Measurements from ENCODE around the gene IPPK.

Gene IPPK

DNA sequence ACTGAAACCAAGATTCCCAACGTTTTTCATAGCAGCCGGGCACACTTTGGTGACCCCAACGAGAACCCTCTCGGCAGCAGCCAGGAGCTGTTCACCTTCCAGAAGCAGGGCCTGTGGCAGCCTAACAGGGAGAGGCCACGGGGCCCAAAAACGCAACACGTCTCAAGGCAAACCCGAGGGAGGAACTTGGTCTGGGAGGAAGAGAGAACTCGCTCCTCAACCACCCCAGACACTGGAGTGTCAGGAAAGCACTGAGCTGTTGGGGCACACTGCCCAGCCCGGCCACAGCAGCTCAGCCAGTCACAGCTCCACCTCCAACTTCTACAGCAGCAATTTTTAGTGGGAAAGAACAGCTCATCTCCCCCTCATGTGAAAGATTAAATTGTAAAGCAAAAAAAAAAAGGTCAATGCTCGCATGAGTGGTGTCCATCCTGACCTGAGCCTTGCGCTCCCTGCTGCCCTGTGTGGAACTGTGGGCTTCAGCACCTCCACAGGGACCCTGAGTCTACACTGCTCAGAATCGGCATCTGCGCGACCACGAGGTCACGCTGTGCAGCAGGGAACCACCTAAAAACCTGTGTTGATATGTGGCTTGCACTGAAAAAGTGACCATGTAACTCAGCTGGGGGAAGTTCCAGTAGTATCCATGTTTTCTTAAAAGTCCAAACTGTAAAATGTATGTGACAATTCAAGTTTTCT, 55.0 kb downstream of the IPPK start:
- no peak for DNase-seq (ENCODE audit: low read depth)

- DNase-seq (ENCODE audit: low read depth): no peak
These were observed 55.8 kb downstream of the IPPK start for GRCh38 chr9:92614123-92614510.

DNA sequence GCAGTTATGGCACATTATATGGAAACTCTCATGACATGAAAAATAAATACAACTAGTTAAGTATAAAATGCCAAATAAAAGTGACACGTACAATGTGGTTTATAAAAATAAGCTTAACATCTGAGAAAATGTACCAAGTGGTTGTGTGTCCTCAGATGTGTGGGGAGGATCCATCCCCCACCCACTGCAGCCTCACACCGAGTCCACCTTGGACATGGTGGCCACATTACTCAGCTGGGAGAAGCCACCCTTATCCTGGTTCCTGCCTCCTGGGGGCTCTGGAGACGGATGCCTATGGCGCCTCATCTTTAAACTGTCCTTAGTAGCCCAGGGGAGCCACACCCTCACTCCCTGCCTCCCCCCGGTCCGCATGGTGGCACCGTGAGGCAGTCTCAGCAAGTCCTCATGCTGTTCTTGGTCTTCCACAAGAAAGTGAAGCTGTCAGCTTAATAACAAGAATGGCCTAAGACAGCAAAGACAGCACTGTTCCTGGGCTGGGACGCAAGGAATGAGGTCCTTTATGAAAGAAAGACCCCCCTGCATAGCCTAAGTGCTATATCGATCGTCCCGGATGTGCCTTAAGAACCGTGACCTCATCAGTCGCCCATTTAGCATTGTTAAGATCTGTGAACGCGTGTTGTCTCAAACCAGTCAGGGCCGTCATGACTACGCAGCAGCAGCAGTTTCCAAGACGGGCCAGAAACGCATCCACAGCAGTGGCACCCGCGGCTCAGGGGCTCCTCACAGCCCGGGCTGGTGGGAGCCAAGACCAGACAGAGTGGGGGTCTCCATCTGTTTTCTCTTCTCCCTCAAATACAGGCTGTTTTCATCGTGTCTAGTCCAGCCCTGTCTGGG, 56.4 kb downstream of the IPPK start:
- no peak for DNase-seq (ENCODE audit: low read depth)

GRCh38 chr9:92612816-92613215, 57.1 kb downstream of the IPPK start:
- DNase-seq (ENCODE audit: low read depth): no peak

- no peak for DNase-seq (ENCODE audit: low read depth)
These were observed 57.6 kb downstream of the IPPK start for GRCh38 chr9:92612292-92612691.

GRCh38 chr9:92611621-92612285, 58.2 kb downstream of the IPPK start:
- no peak for DNase-seq (ENCODE audit: low read depth)

DNA sequence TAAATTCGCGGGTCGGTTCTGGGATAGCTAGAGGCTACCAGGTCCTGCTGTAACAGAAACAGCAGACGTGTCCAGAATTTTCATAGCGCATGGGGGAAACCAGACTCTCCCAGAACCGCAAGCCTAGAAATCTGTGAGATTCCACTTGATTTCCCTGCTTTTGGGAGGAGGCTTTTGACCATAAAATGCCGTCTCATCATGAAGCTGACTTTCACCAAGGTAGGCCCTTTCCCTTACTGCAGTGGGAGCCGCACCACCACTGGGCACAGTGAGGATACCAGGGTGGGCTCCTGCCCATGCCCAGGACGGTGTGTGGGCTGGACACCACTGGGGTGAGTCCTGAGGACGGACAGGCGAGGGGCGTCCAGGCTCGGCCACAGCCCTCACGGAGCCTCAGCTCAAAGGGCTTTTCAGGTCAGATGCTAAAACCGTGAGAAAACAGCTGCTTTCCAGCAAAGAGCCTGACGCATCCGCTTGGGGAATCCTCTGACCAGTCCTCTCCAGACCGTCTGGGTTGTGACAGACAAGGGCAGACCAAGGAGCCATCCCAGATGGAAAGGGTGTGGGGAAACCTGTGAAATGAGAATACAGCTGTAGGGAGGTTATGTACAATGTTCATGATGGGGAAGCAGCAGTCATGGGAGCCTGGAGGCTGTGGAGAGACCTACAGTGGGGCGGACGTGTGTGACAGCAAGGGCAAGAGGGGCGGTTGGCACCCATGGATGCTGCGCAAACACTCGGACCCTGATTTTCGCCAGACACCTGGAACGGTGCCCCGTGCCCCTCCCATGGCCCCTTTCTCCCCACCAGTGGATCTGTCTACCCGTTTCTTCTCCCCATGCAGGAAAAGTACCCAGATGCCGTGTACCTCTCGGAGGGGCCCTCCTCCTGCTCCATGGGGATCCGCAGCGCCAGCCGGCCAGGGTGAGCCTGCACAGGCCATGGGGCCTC, 59.2 kb downstream of the IPPK start:
- no peak for DNase-seq (ENCODE audit: low read depth)

GRCh38 chr9:92608909-92609445, 61.0 kb downstream of the IPPK start:
- DNase-seq (ENCODE audit: low read depth): no peak

- DNase-seq (ENCODE audit: low read depth): no peak
These were observed 61.6 kb downstream of the IPPK start for GRCh38 chr9:92608241-92608908.

GRCh38 chr9:92607773-92608172, 62.2 kb downstream of the IPPK start:
- DNase-seq (ENCODE audit: low read depth): no peak

DNA sequence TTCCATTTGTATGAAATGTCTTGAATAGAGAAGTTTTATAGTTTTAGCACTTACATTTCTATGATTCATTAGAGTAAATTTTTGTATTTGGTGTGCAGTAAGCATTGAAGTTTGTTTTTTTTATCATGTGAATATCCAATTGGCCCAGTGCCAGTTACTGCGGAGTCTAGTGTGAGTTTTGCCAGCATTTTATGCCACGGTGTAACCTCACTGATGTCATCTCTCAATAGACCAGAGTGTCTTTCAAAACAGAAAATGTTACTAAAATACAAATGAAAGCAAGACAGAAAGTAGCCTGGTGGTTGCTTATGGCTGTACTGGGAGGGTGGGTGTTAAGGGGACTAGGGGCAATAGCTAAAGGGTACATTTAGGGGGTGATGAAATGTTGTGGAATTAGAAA, 62.8 kb downstream of the IPPK start:
- no peak for DNase-seq (ENCODE audit: low read depth)

GRCh38 chr9:92605224-92605623, 64.7 kb downstream of the IPPK start:
- no peak for DNase-seq (ENCODE audit: low read depth)

DNA sequence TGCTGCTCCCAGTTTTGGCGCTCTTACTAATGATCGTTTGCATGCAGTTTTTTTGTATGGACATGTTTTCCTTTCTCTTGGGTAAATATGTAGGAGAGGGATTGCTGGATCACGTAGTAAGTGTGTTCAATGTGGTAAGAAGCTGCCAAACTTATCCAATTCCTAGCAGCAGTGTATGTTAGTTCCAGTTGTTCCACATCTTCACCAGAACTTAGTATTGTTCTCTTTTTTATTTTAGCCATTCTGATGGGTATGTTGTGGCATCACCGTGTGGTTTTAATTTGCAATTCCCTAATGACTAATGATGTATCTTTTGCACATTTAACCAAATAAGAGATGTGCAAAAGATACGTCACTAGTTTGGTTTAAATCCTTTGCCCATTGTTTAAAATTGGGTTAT, 65.9 kb downstream of the IPPK start:
- no peak for DNase-seq (ENCODE audit: low read depth)

DNA sequence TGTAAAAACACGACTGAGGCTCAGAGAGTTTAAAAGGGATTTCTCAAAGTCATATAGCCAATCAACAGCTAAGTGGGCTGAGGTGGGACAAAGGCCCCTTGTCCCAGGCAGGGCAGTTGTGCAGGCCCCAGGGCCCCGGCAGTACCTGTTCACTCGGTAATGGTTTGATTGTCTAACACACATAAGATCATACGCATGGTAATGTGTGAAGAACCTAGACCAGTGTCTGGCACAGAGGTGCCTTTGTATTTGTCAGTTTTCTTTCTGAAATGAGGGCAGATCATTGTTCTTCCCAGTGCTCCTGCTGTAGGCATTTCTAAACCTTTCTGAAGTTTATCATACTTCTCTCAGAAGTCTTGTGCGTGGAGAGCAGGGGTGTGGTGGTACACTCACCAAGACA, 66.8 kb downstream of the IPPK start:
- no peak for DNase-seq (ENCODE audit: low read depth)

DNA sequence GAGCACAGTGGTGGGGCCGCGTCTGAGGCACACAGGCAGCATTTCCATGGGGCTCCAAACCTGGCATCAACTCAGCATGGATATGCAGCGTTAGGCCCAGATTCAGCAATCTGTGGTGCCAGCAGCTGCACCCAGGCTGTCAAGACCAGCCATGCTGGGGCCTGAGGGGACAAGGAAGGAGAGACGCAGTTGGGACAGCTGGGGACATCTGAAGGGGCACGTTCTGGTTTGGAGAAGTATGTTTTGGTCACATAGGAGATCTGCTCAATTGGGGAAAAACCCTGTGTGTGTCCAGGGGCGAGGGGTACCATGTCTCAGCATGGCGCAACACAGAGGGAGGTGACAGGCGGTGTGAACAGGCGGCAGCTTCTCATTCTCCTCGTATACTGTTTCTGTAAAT, 67.5 kb downstream of the IPPK start:
- no peak for DNase-seq (ENCODE audit: low read depth)

GRCh38 chr9:92601451-92601850, 68.5 kb downstream of the IPPK start:
- no peak for DNase-seq (ENCODE audit: low read depth)

GRCh38 chr9:92600462-92601261, 69.3 kb downstream of the IPPK start:
- DNase-seq (ENCODE audit: low read depth): no peak

- DNase-seq (ENCODE audit: low read depth): no peak
These were observed 69.9 kb downstream of the IPPK start for GRCh38 chr9:92599938-92600461.

DNA sequence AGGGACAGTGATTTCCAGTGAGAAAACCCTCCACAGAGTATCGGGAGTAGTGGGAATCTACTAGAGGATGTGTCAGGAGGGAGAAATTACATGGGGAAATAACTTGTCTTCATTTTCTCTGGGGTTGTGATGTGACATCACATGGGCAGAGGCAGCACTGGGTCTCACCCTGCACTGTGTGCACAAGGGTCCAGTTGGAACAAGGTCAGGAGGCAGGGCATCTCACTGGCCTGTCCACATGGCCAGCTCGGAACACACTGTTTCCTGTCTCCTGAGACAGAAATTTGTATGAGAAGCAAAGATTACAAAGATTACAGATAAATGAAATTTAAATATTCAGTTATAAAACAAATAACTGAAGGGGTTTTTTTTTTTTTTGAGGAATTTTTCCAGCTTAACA, 71.5 kb downstream of the IPPK start:
- DNase-seq (ENCODE audit: low read depth): no peak

DNA sequence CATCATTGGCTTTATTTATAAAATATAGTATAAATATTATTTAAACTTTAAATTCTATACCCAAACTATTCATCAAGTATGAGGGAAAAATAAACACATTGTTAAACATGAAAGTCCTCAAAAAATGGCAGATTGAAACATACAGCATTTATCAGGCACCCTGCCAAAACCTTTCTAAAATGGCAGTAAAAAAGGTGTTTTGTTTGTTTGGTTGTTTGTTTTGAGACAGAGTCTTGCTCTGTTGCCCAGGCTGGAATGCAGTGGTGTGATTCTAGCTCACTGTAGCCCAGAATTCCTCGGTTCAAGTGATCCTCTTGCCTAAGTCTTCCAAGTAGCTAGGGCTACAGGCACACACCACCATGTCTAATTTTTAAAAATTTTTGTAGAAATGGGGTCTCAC, 74.0 kb downstream of the IPPK start:
- DNase-seq (ENCODE audit: low read depth): no peak

Data from activated T-cell treated with anti-CD3 and anti-CD28 coated beads for 48 hours (primary cell).